SU-DHL-6 (cell line): ENCODE measurements around the gene CALM3.

Source experiments
- H2AFZ ChIP-seq: fragments of 200-600 bp; sonication (generic); 2 replicates; pipeline ENCODE4 v1.6.1; 2014; ENCODE audit warnings: low read depth, mild to moderate bottlenecking, moderate library complexity, mixed read lengths, antibody characterized with exemption, low read length; ENCODE audit not compliant: severe bottlenecking
- H3F3A ChIP-seq: fragments of 200-600 bp; shearing (Covaris generic); 2 replicates; pipeline ENCODE4 v1.6.0; 2016; ENCODE audit warnings: antibody characterized with exemption, mild to moderate bottlenecking; ENCODE audit not compliant: insufficient read depth
- H3K27ac ChIP-seq: fragments of 200-600 bp; sonication (generic); 2 replicates; pipeline ENCODE4 v1.5.1; 2016; ENCODE audit warnings: low read depth, mild to moderate bottlenecking, low read length, moderate library complexity, mixed read lengths
- H3K27me3 ChIP-seq: fragments of 200-600 bp; sonication (generic), shearing (Covaris generic); 2 replicates; pipeline ENCODE4 v1.6.0; 2014; ENCODE audit warnings: mild to moderate bottlenecking, low read length
- H3K36me3 ChIP-seq: fragments of 200-600 bp; sonication (generic); 2 replicates; pipeline ENCODE4 v1.6.1; 2014; ENCODE audit warnings: mild to moderate bottlenecking, low read length, mixed read lengths
- H3K4me2 ChIP-seq: fragments of 300-600, 200-600 bp; shearing (Covaris generic), sonication (generic); 2 replicates; pipeline ENCODE4 v1.6.0; 2014; ENCODE audit warnings: low read length, low read depth, mild to moderate bottlenecking; ENCODE audit not compliant: poor library complexity, severe bottlenecking
- H3K4me3 ChIP-seq: fragments of 200-600 bp; sonication (generic); 2 replicates; pipeline ENCODE4 v1.5.1; 2014; ENCODE audit warnings: antibody characterized with exemption, low read length, mild to moderate bottlenecking, mixed read lengths; ENCODE audit not compliant: insufficient read depth, poor library complexity, severe bottlenecking
- H3K79me2 ChIP-seq: fragments of 200-600 bp; sonication (generic); 2 replicates; pipeline ENCODE4 v1.6.1; 2014; ENCODE audit warnings: mild to moderate bottlenecking, low read length, moderate library complexity; ENCODE audit not compliant: insufficient read depth
- H3K9ac ChIP-seq: fragments of 200-600 bp; sonication (generic); 2 replicates; pipeline ENCODE4 v1.7.0; 2014; ENCODE audit warnings: mild to moderate bottlenecking, low read length
- H3K9me2 ChIP-seq: fragments of 200-600 bp; sonication (generic); replicated peaks from 2 replicates; pipeline ENCODE4 v1.6.1; 2014; ENCODE audit warnings: low read length; ENCODE audit not compliant: insufficient read depth
- H3K9me3 ChIP-seq: fragments of 200-600 bp; sonication (generic); 2 replicates; pipeline ENCODE4 v1.6.1; 2014; ENCODE audit warnings: low read length, mixed read lengths; ENCODE audit not compliant: insufficient read depth
- H4K20me1 ChIP-seq: fragments of 200-600 bp; sonication (generic); 2 replicates; pipeline ENCODE4 v1.6.1; 2014; ENCODE audit warnings: low read depth, mild to moderate bottlenecking, antibody characterized with exemption, low read length, moderate library complexity, mixed read lengths
- CTCF ChIP-seq: fragments of 200-600 bp; sonication (generic); IDR thresholded peaks from one replicate; pipeline ENCODE4 v1.5.1; 2017; ENCODE audit warnings: antibody characterized with exemption, mild to moderate bottlenecking, low read length, moderate library complexity; ENCODE audit not compliant: insufficient read depth, poor library complexity, severe bottlenecking
- EZH2phosphoT487 ChIP-seq: fragments of 200-600 bp; sonication (generic), shearing (Covaris generic); conservative IDR thresholded peaks from 2 replicates; pipeline ENCODE4 v1.6.1; 2018; ENCODE audit warnings: mild to moderate bottlenecking, antibody characterized with exemption, low read length, moderate library complexity, mixed read lengths

Gene CALM3

GRCh38 chr19:46591254-46591653, 9.9 kb upstream of the CALM3 start:
- TF ChIP-seq EZH2phosphoT487: no peak
- TF ChIP-seq CTCF: no peak
- Histone ChIP-seq H3K36me3 (no peaks in the 10 kb centered on the region), H2AFZ (no peak overlapping the region), H3K79me2 (no peaks in the 10 kb centered on the region), H3K9me3 (no peaks in the 10 kb centered on the region), H3K27ac (no peak overlapping the region), H3K4me3 (no peak overlapping the region), H3F3A (no peaks in the 10 kb centered on the region), H3K27me3 (no peaks in the 10 kb centered on the region), H4K20me1 (no peaks in the 10 kb centered on the region), H3K4me2 (no peak overlapping the region), H3K9ac (no peak overlapping the region), H3K9me2 (no peaks in the 10 kb centered on the region)

- TF ChIP-seq CTCF (no peak), EZH2phosphoT487 (no peak)
- H3K9me3 ChIP-seq: no peaks in the 10 kb centered on the region
- no peak overlapping the region for H3K9ac ChIP-seq
- H3K36me3 ChIP-seq: no peaks in the 10 kb centered on the region
- no peak overlapping the region for H3K27ac ChIP-seq
- H3K9me2 ChIP-seq: no peaks in the 10 kb centered on the region
- H4K20me1 ChIP-seq: no peaks in the 10 kb centered on the region
- no peaks in the 10 kb centered on the region for H3K27me3 ChIP-seq
- no peaks in the 10 kb centered on the region for H3F3A ChIP-seq
- no peak overlapping the region for H2AFZ ChIP-seq
- no peaks in the 10 kb centered on the region for H3K79me2 ChIP-seq
- no peak overlapping the region for H3K4me3 ChIP-seq
- no peak overlapping the region for H3K4me2 ChIP-seq
These were observed 9.3 kb upstream of the CALM3 start for GRCh38 chr19:46591870-46592269.

GRCh38 chr19:46596008-46596407, 5.1 kb upstream of the CALM3 start:
- H3K79me2 ChIP-seq: no peaks in the 10 kb centered on the region
- H3K27me3 ChIP-seq: no peaks in the 10 kb centered on the region
- H3K27ac ChIP-seq: no peak overlapping the region
- no peak overlapping the region for H3K4me2 ChIP-seq
- no peak overlapping the region for H2AFZ ChIP-seq
- H3K9ac ChIP-seq: no peak overlapping the region
- H4K20me1 ChIP-seq: no peaks in the 10 kb centered on the region
- no peaks in the 10 kb centered on the region for H3K9me2 ChIP-seq
- no peaks in the 10 kb centered on the region for H3K9me3 ChIP-seq
- H3F3A ChIP-seq: peaks cover 6% of the 10 kb centered on the region
- no peaks in the 10 kb centered on the region for H3K36me3 ChIP-seq
- TF ChIP-seq EZH2phosphoT487 (no peak), CTCF (no peak)
- H3K4me3 ChIP-seq: no peak overlapping the region
